Activated CD4-positive, CD25-positive, alpha-beta regulatory T cell (primary cell): ENCODE data around the gene ZNF528.

Source experiments
- DNase-seq, 4 experiments: peaks; one replicate each; lab custom pipeline; 2025; lab: John Stamatoyannopoulos, UW

The ZNF528 gene

DNA sequence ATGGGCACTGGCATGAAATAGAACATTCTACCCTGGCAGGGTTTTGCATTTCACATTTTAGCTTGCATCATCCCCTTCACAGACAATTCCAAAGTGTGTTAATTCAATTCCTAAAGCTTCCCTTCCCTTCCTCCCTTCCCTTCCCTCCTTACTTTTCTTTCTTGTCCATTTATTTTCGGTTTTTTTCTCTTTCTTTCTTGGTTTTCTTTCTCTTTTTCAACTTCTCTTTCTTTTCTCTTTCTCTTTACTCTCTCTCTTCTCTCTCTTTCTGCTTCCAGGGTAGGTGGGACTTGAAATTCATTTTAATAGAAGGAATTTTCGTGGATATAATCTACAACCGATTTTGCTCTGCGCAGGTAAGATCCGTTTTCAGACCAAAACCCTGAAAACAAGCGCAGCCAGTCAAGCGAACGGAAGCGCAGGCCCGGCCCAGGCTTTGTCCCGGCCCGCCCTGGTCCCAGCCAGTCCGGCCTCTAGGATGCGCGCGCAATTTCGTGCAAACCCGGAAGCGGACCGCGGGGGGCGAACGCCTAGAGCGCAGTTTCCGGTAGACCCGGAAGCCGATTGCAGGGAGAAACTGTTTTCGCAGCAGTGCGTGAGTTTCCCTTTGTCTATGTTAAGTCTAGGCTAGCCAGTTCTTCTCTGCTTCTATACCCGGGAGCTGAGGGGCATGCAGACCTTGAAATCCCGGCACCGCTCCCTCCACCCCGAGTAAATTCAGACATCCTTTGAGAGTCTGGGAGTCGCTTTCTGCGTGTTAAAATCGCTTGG, at the start of gene ZNF528:
ZNF528 (plus strand) TSS at position 540 of the 771 bp plus-strand sequence. CDS start 4,165 bp downstream, outside the sequence.
- peak; percentile 86 to 93 (median 92) for DNase-seq

DNA sequence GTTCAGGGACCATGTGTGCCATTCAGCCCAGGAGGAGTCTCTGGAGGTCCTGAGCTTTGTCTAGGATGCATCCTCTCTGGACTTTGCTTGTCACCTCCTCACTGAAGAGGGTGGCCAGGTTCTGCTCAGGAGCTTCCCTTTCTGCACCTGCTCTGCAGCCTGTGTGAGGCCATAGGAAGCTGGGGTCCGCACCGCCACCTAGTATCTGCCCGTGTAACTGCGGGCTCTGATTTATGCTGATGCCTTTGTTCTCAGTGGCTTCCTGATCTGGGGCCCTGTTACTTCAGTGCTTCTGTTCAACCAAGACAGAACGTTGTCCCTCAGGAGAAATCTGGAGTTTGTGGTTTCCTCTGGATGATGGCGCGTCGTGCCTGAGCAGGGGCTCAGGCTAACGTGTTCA, 46.1 kb upstream of the ZNF528 start:
- DNase-seq = no peak

- DNase-seq = no peak
Measured at GRCh38 chr19:52366414-52366824, 31.2 kb upstream of the ZNF528 start.

DNA sequence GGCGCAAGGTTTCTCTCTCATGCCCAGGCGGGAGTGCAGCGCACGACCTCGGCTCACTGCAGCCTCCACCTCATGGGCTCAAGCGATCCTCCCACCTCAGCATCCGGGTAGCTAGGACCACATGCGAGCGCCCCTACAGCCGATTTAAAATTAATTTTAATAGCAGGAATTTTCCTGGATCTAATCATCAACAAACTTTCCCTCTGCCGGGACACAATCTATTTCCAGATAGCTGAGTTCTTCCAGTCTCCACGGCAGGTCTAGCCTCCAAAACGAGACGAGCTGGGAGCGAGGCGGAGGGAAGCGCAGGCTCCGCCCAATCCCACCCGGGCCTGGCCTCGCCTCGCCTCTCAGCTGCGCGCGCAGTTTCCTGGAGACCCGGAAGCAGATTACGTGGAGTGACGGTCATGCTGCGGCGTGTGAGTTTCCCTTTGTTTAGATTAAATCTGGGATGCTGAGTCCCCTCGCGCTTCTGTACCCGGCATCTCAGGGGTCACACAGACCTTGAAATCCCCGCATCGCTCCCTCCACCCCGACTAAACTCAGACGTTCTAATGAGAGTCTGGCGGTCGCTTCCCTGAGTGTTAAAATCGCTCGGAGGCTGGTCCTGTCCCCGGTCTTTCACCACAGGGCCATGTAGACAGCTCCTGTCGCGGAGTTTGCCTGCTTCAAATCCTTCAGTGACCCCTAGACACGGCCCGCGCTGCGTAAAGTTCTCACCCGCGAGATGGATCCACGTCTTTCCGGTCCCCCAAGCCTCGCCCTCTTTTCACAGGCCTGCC, 27.9 kb upstream of the ZNF528 start, which contains the start of gene ZNF880:
ZNF880 (plus strand) TSS at position 365 of the 782 bp plus-strand sequence; CDS start at position 408, 43 bp downstream.
- DNase-seq = peak; percentile 74 to 90 (median 87)

DNA sequence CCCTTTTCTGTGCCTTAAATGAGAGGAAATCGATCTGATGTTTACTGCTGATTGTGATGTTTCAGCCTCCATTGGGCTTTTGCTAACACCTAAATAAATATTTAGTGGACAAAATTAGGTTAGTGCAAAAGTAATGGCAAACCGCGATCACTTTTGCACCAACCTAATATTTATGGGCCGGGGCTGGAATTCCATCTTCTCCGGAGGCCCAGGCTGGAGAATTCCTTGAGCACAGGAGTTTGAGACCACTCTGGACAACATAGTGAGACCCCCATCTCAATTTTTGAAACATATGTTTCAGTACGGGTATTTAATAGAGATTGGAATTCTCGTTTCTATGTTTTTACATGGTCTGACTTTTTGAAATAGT, 27.3 kb upstream of the ZNF528 start:
- no peak for DNase-seq

- DNase-seq = no peak
Measured at GRCh38 chr19:52391135-52391534, 6.5 kb upstream of the ZNF528 start.

- no peak for DNase-seq
Measured at GRCh38 chr19:52398081-52398441, 412 bp downstream of the ZNF528 start.

DNA sequence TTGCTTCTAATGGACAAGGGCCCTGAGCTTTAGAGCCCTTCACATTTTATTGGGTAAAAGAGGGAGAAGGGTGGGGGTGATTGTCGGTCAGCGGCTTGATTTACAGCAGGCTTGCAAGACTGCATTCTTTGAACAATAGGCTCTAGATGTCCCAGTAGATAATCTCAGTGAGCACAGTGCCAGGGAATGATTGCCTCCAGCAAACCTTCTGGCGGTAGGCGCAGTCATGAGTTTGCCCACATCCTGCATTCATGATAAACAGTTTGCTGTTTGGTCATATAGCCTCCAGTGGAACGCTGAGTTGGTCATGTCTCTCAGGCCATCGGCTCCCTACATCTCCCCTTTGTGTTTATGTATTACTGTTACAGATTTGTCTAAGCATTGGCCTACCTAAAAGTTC, 12.6 kb downstream of the ZNF528 start:
- DNase-seq = no peak

- DNase-seq = no peak
Measured at GRCh38 chr19:52415711-52416110, 18.1 kb downstream of the ZNF528 start.

- no peak for DNase-seq
Measured at GRCh38 chr19:52428937-52429336, 31.3 kb downstream of the ZNF528 start, which contains the start of gene ZNF534. ZNF534 (plus strand) TSS chr19:52429148; CDS start chr19:52431475, 2,327 bp downstream.

GRCh38 chr19:52442179-52442578, 44.5 kb downstream of the ZNF528 start:
- DNase-seq = no peak

DNA sequence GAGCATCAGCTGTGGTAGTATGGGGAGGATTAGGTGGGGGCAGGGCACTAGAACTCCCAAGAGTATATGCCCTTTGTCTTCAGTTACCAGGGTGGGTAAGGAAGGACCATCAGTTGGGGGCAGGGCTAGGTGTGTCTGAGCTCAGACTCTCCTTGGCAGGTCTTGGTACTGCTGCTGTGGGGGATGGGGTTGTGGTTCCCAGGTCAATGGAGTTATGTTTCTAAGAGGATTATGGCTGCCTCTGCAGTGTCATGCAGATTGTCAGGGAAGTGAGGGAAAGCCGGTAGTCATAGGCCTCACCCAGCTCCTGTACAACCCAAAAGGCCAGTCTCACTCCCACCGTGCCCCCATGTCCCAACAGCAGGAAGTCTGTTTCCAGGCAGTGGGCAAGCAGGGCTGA, 46.9 kb downstream of the ZNF528 start:
- no peak for DNase-seq

- no peak for DNase-seq
Measured at GRCh38 chr19:52451241-52451640, 53.6 kb downstream of the ZNF528 start.

GRCh38 chr19:52453324-52454094, 55.9 kb downstream of the ZNF528 start, which contains the start of gene ZNF578:
ZNF578 (plus strand) TSS chr19:52453553; CDS start chr19:52501846, 48,293 bp downstream.
- DNase-seq = peak; percentile 2 to 43 (median 33)

GRCh38 chr19:52464798-52465470, 67.3 kb downstream of the ZNF528 start:
- DNase-seq = no peak
